Right ventricle myocardium superior (tissue), 1 donor: ENCODE measurements around the gene SPTLC3. TPM values are rescaled to one million over a fixed set of nuclear protein-coding genes. Genes with fewer than 3 reads are reported as not detected.

ENCODE experiments used
- ATAC-seq: fragments of 200-7000 bp; cut with Tn5 transposase; one replicate; pipeline ENCODE4 v1.9.1; 2020; ENCODE audit warnings: mild to moderate bottlenecking; ENCODE audit not compliant: poor library complexity
- DNase-seq: peaks from one replicate; pipeline ENCODE4 v3.0.0-alpha.2; 2020
- intact Hi-C: fragments of 100-400 bp; cut with DNase I; formaldehyde crosslinking; loops from one replicate; pipeline ENCODE4 v1.11.2; 2022
- total RNA-seq: library from RNA; stranded (reverse); fragmentation: NEBNext Ultra II Directional; extraction: Animal tissue kit (Norgen Biotek cat#: 25700); gene quantifications from one replicate; pipeline ENCODE4 v1.2.1, GENCODE V29; 2021
- donor health status: DM: no; HTN: yes; CAD: no; lungs with severe emphysema.

SPTLC3 gene
- total RNA-seq, 1 donor from 2014 or later = 5.9 TPM

GRCh38 chr20:13200767-13201500 lies 192.2 kb downstream of the SPTLC3 start:
- DNase-seq = no peak
- ATAC-seq = no peak
- intact Hi-C loops = no loop called here

- DNase-seq (no peak), ATAC-seq (no peak)
- intact Hi-C loops = no loop called here
Measured at GRCh38 chr20:13202565-13202964, 193.8 kb downstream of the SPTLC3 start.

- DNase-seq = no peak
- intact Hi-C loops = no loop called here
- ATAC-seq = no peak
Measured at GRCh38 chr20:13205425-13205824, 196.7 kb downstream of the SPTLC3 start.

GRCh38 chr20:13205848-13206434 lies 197.2 kb downstream of the SPTLC3 start:
- no peak for DNase-seq
- intact Hi-C loops = no loop called here
- ATAC-seq = no peak

GRCh38 chr20:13207016-13207415 lies 198.2 kb downstream of the SPTLC3 start:
- ATAC-seq = no peak

GRCh38 chr20:13211956-13212618 lies 203.3 kb downstream of the SPTLC3 start:
- intact Hi-C loops = no loop called here
- ATAC-seq (no peak), DNase-seq (no peak)

More at GRCh38 chr20:13207016-13207415, 198.2 kb downstream of the SPTLC3 start:
- intact Hi-C loops = no loop called here
- no peak for DNase-seq

GRCh38 chr20:13212750-13213149 lies 204.0 kb downstream of the SPTLC3 start:
- no peak for ATAC-seq
- intact Hi-C loops = no loop called here
- DNase-seq = no peak

- ATAC-seq = no peak
- intact Hi-C loops = no loop called here
- no peak for DNase-seq
Measured at GRCh38 chr20:13213335-13213734, 204.6 kb downstream of the SPTLC3 start.

GRCh38 chr20:13216533-13216932 lies 207.8 kb downstream of the SPTLC3 start:
- intact Hi-C loops = no loop called here
- ATAC-seq (no peak), DNase-seq (no peak)

Other genes with a start within 250 kb of the SPTLC3 start
- gene ISM1, start 212.3 kb downstream of the SPTLC3 start, total RNA-seq = 1.5 TPM